Ovary (tissue), 9 donors: Measurements from ENCODE around the gene TRAF3IP3. TPM values are rescaled to one million over a fixed set of nuclear protein-coding genes. Genes with fewer than 3 reads are reported as not detected.

ENCODE experiments used
- DNase-seq, 5 donors: peaks; one replicate each; pipeline ENCODE4 v3.0.0-alpha.2; 2019 to 2020
- H3K27ac ChIP-seq, 2 donors: fragments of 200-600 bp; one replicate each; pipeline versions ENCODE4 v1.5.1 to v1.8.0; 2019 to 2022
- H3K27me3 ChIP-seq: fragments of 200-600 bp; one replicate; pipeline ENCODE4 v1.8.0; 2022
- H3K36me3 ChIP-seq: fragments of 200-600 bp; sonication (generic); one replicate; pipeline ENCODE4 v1.5.1; 2019
- H3K4me1 ChIP-seq: one replicate; pipeline ENCODE4 v1.8.1; 2013; ENCODE audit warnings: mild to moderate bottlenecking, moderate library complexity; ENCODE audit not compliant: insufficient read depth
- H3K4me3 ChIP-seq: fragments of 200-600 bp; sonication (generic); one replicate; pipeline ENCODE4 v1.5.1; 2017
- H3K9me3 ChIP-seq, 2 donors: fragments of 200-600 bp in 1 of 2; sonication (generic) in 1 of 2; one replicate each; pipeline versions ENCODE4 v1.5.1 to v1.8.1; 2013 to 2019; ENCODE audit warnings: mild to moderate bottlenecking in 1 of 2, moderate library complexity in 1 of 2
- EP300 ChIP-seq: sonication (generic); formaldehyde crosslinking; IDR thresholded peaks from one replicate; pipeline ENCODE4 v1.6.1; 2017; ENCODE audit warnings: antibody characterized with exemption
- POLR2A ChIP-seq: fragments of 450-650 bp; IDR thresholded peaks from one replicate; pipeline ENCODE4 v1.6.1; 2017; ENCODE audit warnings: antibody characterized with exemption, mild to moderate bottlenecking, moderate library complexity
- WGBS, 3 donors: extraction: QIAGEN DNeasy Blood & Tissue Kit in 1 of 3; methylation state at CpG; one replicate each; pipeline versions ENCODE4 v1.1.5 to v1.1.7; 2013 to 2017; 5-methylcytosine and 5-hydroxymethylcytosine counted together
- intact Hi-C, 4 donors: fragments of 100-400 bp; cut with DNase I; formaldehyde crosslinking; loops; one replicate each; pipeline versions ENCODE4 v1.11.0 to v1.15.1; 2022 to 2023
- polyA plus RNA-seq, 2 donors: library from polyadenylated mRNA; stranded (reverse); fragments of 200-250 nt in 1 of 2; fragments of 350-450 nt in 1 of 2; fragmentation: Illumina TruSeq in 1 of 2; extraction: RNeasy Lipid Tissue Mini Kit (QIAGEN cat#74804) in 1 of 2; gene quantifications; one replicate each; pipeline ENCODE4 v1.2.3, GENCODE V29; 2013 to 2014
- total RNA-seq, 7 donors: library from RNA; depleted of rRNA in 2 of 7; stranded (reverse); fragments of >200 nt in 2 of 7; fragmentation: NEBNext Ultra II Directional in 3 of 7; extraction: Animal tissue kit (Norgen Biotek cat#: 25700) in 3 of 7; gene quantifications; one replicate each; pipeline versions ENCODE4 v1.1.0 to v1.2.4, GENCODE V29; 2016 to 2023
- TF ChIP-seq, protein P1 (sequence below), 3 donors: fragments of 450-650 bp in 2 of 3; fragments of 200-600 bp in 1 of 3; IDR thresholded peaks; one replicate each; pipeline versions ENCODE4 v1.5.1 to v1.8.0; 2016 to 2022; ENCODE audit warnings: antibody characterized with exemption in 3 of 3, mild to moderate bottlenecking in 1 of 3
- donor health status: DM: no; HTN: no; CAD: no; lungs with moderate emphysema.
- donor health status: DM: no; HTN: no; CAD: no.
- donor health status: Bipolar disorder and iron deficiency.
- donor health status: DM: yes; HTN: yes; CAD: no.
- donor health status: DM: no; HTN: no; CAD: no.
- donor health status: DM: yes; HTN: yes; CAD: no.

Gene TRAF3IP3
- total and polyA plus RNA-seq, 9 donors, result 0.34 to 5.6 (median 1.4) TPM

DNA sequence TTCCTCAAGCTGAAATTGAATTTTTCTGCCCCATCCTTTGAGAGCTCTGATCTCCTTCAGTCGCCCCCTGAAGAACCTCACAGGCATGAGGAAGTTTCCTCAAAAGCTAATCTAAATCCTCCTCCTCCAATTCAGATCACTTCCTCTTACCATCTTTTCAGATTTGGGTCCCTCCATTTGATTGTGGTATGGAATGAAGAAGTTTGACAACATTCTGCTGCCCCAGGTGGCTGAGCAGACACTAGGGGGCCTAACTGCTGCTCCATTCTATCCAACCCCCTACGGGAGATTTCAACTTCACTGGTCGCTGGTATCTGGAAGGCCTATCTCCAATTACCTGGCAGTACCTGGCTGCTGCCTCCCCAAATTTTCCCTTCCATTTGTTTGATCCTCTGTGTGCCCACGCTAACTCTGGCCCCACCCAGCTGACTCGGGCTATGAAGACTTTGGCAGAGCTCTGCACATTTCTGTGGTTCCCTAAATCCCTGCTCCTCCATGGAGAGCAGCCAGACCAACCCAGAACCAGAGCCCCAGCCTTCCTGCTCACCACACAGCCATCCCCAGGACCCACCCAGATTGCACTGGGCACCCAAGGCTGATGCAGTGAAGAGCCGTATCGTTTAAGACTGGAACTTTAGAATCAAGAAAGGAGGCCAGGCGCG lies 42.3 kb downstream of the TRAF3IP3 start:
- Histone ChIP-seq H3K27ac (no peak overlapping the region), H3K9me3 (no peaks in the 10 kb centered on the region), H3K27me3 (no peaks in the 10 kb centered on the region), H3K4me3 (no peak overlapping the region), H3K4me1 (no peaks in the 10 kb centered on the region), H3K36me3 (no peaks in the 10 kb centered on the region)
- WGBS, 3 donors, result 75 to 86% (median 80%) methylated on average over 9 of the region's 9 CpGs
- intact Hi-C loops, result no loop called here
- DNase-seq, result no peak
- TF ChIP-seq EP300, result no peak
- TF ChIP-seq POLR2A, result no peak
- TF ChIP-seq, protein P1, sequence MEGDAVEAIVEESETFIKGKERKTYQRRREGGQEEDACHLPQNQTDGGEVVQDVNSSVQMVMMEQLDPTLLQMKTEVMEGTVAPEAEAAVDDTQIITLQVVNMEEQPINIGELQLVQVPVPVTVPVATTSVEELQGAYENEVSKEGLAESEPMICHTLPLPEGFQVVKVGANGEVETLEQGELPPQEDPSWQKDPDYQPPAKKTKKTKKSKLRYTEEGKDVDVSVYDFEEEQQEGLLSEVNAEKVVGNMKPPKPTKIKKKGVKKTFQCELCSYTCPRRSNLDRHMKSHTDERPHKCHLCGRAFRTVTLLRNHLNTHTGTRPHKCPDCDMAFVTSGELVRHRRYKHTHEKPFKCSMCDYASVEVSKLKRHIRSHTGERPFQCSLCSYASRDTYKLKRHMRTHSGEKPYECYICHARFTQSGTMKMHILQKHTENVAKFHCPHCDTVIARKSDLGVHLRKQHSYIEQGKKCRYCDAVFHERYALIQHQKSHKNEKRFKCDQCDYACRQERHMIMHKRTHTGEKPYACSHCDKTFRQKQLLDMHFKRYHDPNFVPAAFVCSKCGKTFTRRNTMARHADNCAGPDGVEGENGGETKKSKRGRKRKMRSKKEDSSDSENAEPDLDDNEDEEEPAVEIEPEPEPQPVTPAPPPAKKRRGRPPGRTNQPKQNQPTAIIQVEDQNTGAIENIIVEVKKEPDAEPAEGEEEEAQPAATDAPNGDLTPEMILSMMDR (IDR thresholded peaks at IDR 0.05), result no peak

DNA sequence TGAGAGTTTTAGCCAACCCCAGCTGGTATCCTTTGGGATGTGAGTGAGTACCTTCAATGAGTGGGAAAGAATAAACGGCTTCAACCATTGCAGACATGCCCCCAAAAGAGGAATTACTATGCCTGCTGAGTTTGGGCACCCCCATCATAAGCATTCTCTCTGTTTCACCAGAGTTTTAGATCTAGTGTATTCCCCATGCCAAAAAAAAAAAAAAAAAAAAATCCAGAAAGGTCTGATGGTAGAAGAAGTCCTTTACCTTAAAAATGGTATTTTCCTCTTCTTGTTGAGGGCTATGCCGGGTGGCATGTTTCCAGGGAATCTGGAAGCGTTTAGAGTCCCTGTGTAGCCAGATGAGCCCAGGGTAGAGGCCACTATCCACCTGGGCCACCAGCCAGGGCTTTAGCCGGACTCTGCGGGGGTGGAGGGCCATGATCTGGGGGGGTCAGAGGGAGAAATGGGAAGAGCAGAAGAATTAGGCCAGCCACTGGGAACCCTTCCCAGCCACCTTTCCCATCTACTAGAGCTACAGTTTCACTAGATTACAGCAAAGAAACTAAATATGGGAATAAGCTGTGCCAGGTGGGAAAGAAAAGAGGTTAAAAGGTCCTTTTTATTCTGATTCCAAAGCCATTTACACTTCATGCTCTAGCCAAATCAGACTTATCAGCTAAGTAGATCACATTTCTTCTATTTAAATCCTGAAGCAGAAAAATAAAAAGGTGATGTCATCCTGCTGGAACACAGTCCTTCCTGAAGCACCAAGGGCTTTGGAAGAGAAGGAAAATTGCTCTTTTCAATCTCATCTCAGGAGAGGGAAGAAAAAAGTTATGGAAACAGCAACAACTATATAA lies 45.4 kb downstream of the TRAF3IP3 start:
- no peak overlapping the region for H3K27ac ChIP-seq
- no peak for TF ChIP-seq EP300
- no peak for TF ChIP-seq POLR2A
- TF ChIP-seq, protein P1 (IDR thresholded peaks at IDR 0.05), result no peak
- no peaks in the 10 kb centered on the region for H3K4me1 ChIP-seq
- no peaks in the 10 kb centered on the region for H3K27me3 ChIP-seq
- peaks cover 0 to 3% of the 10 kb centered on the region in 2 donors for H3K9me3 ChIP-seq
- H3K4me3 ChIP-seq, result no peak overlapping the region
- intact Hi-C loops, result no loop called here
- H3K36me3 ChIP-seq, result no peaks in the 10 kb centered on the region
- peak in 2 of 5 donors; percentile 32 to 35 for DNase-seq
- WGBS, 3 donors, result 38 to 54% (median 43%) methylated on average over 5 of the region's 5 CpGs

DNA sequence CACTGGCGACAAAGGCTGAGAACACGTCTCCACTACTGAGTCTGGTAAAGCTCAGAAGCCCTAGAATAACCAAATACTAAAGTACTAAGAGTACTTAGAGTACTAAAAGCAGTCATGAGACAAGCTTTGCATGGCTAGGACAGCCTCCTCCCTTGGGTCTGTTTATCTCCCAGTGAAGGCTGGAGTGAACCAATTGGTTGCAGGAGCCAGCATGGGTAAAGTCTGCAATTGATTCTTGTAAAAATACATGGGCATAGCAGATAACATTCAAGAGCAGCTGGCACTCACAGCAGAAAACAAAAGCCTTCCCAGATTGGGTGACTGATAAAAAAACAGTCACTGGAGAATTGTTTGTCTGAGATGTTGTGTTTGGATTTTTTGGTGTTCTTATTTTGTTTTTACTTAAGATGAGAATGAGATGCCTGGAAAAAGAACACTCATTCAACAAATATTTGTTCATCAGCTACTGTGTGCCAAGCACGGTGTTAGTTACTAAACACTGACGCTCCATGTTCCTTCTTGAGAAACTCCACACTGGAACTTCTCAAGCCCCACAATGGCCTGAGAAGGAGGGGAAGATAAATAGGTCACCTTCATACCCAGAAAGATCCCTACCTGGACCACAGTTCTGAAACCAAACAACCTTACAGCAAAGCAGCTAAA lies 46.4 kb downstream of the TRAF3IP3 start:
- TF ChIP-seq POLR2A (no peak), EP300 (no peak)
- TF ChIP-seq, protein P1 (IDR thresholded peaks at IDR 0.05), result no peak
- intact Hi-C loops, result no loop called here
- H3K4me3 ChIP-seq, result no peak overlapping the region
- H3K4me1 ChIP-seq, result no peaks in the 10 kb centered on the region
- 81 to 84% (median 84%) methylated on average over 4 of the region's 4 CpGs for WGBS, 3 donors
- H3K27me3 ChIP-seq, result no peaks in the 10 kb centered on the region
- no peaks in the 10 kb centered on the region for H3K36me3 ChIP-seq
- no peak for DNase-seq
- H3K9me3 ChIP-seq, result peaks cover 0 to 3% of the 10 kb centered on the region in 2 donors
- H3K27ac ChIP-seq, result no peak overlapping the region

DNA sequence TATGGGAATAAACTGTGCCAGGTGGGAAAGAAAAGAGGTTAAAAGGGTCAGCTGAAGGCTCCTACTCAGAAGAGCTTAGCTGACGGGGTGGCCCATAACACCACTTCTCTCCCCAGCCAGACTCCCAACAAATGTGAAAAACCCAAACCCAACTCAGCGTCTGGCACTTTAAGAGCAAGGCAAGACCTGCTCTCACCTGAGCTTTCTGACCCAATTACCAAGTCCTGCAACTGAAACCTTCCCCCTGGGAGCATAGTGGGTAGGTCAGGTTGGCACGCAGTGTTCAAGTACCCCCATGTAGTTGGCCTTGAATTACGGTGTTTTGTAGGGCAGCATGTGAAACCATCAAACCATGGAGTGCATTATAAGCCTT lies 46.9 kb downstream of the TRAF3IP3 start:
- Histone ChIP-seq H3K4me1 (no peaks in the 10 kb centered on the region), H3K4me3 (no peak overlapping the region), H3K27me3 (no peaks in the 10 kb centered on the region), H3K36me3 (no peaks in the 10 kb centered on the region), H3K27ac (no peak overlapping the region), H3K9me3 (peaks cover 0 to 3% of the 10 kb centered on the region in 2 donors)
- TF ChIP-seq EP300, result no peak
- no peak for TF ChIP-seq POLR2A
- TF ChIP-seq, protein P1 (IDR thresholded peaks at IDR 0.05), result no peak
- intact Hi-C loops, result no loop called here
- 74 to 83% (median 82%) methylated on average over 4 of the region's 4 CpGs for WGBS, 3 donors
- no peak for DNase-seq
